ENCODE results near the gene FCRLA.
"Not testable (repeated sequence)": the region's sequence is repeated elsewhere in the genome, so short reads cannot be mapped to it uniquely, and the experiment has no call there.

FCRLA gene

DNA sequence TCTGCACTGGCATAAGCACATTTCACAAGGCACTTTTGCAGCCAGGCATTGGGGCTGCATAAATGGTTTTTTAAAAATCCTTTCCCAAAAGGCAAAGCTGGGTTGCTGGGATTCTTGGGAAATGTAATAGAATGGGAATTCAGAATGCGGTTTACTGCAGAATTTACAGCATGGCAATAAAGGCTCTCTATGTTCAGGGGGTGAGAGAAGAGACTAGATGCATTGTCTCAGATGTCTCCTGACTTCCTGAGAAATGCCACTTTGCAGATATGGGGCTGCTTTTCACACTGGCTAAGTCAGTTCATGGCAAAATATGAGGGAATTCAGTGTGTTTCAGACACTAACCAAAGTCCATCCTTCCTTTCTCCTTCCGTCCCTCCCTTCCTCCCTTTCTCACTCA, 30.6 kb upstream of the FCRLA start:
- H3K4me1 ChIP-seq (ENCODE audit: control insufficient read depth, insufficient read depth, low read length), result peaks cover 2% of the 10 kb centered on the region; the same call in 1 of the 2 replicates
- no peaks in the 10 kb centered on the region for H3K27me3 ChIP-seq (ENCODE audit: control insufficient read depth, insufficient read depth, low read length)
- no peak overlapping the region for H3K4me3 ChIP-seq (ENCODE audit: low read depth, low read length)
- no peak overlapping the region for H3K9ac ChIP-seq (ENCODE audit: low read length)
- no peak overlapping the region for H3K27ac ChIP-seq (ENCODE audit: low read depth, low read length)
- H3K36me3 ChIP-seq (ENCODE audit: control insufficient read depth, insufficient read depth, low read length), result no peaks in the 10 kb centered on the region
- H3K9me3 ChIP-seq (ENCODE audit: control insufficient read depth, insufficient read depth, low read depth, low read length), result no peaks in the 10 kb centered on the region

DNA sequence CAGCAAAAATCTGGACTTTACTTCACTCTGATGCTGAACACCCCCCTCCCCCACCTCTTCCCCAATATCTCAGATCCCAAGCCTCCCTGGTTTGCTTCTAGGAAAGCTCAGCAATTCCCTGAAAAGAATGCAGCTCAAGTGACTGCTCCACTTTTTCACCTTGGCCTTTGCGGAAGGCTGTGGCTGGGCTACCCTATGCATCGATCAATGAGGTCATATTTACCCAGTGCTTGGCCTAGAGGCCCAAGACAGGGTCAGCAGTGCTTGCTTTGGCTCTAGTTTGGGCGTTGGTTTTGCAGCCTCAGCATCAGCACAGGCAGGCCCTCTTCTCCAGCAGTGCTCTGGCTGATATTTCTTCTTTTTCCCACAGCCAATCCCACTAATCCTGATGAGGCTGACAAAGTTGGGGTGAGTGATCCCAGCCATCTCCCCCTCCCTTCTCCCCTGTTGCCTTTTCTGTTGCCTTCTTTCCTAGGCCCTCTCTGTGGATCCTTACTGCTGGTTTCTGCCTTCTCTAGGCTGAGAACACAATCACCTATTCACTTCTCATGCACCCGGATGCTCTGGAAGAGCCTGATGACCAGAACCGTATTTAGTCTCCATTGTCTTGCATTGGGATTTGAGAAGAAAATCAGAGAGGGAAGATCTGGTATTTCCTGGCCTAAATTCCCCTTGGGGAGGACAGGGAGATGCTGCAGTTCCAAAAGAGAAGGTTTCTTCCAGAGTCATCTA, 29.9 kb upstream of the FCRLA start:
- Histone ChIP-seq H3K27me3 (ENCODE audit: control insufficient read depth, insufficient read depth, low read length) (no peaks in the 10 kb centered on the region), H3K9me3 (ENCODE audit: control insufficient read depth, insufficient read depth, low read depth, low read length) (no peaks in the 10 kb centered on the region), H3K27ac (ENCODE audit: low read depth, low read length) (no peak overlapping the region), H3K4me3 (ENCODE audit: low read depth, low read length) (no peak overlapping the region), H3K4me1 (ENCODE audit: control insufficient read depth, insufficient read depth, low read length) (no peaks in the 10 kb centered on the region), H3K36me3 (ENCODE audit: control insufficient read depth, insufficient read depth, low read length) (no peaks in the 10 kb centered on the region), H3K9ac (ENCODE audit: low read length) (no peak overlapping the region)

DNA sequence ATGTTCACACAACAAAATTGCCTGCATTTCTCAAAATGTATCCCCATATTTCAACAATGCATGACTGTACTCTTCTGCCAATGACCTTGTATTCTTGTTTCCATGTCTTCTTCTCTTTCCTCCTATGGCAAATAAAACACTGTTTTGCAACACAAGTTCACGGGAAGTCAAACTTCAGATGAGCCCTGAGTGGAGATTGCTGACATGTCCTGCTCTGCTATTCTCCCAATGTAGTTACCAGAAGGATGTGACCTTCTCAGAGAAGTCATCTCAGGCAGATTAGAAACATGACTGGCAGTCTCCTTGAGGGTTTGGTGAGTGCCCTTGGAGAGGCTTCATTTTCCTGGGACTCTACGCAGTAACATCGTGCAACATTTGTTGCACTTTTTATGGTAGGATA, 28.5 kb upstream of the FCRLA start:
- H3K27me3 ChIP-seq (ENCODE audit: control insufficient read depth, insufficient read depth, low read length), result no peaks in the 10 kb centered on the region
- no peaks in the 10 kb centered on the region for H3K9me3 ChIP-seq (ENCODE audit: control insufficient read depth, insufficient read depth, low read depth, low read length)
- H3K4me1 ChIP-seq (ENCODE audit: control insufficient read depth, insufficient read depth, low read length), result no peaks in the 10 kb centered on the region
- H3K4me3 ChIP-seq (ENCODE audit: low read depth, low read length), result no peak overlapping the region
- no peak overlapping the region for H3K9ac ChIP-seq (ENCODE audit: low read length)
- no peak overlapping the region for H3K27ac ChIP-seq (ENCODE audit: low read depth, low read length)
- no peaks in the 10 kb centered on the region for H3K36me3 ChIP-seq (ENCODE audit: control insufficient read depth, insufficient read depth, low read length)

DNA sequence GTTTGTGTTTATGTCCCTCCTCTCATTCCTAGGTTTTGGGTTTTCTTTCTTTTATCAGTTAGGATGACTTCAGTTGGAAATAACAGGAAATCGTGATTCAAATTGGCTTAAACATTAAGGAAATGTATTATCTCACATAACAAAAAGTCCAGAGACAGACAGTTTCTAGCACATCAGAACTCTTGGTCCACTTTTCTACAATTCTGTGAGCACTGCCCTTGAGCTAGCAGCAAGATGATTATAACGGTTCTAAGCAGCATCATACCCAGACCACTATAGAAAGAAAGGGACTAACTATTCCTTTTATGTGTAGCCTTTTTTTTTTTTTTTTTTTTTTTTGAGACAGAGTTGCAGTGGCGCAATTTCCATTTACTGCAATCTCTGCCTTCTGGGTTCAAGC, 25.1 kb upstream of the FCRLA start:
- no peak overlapping the region for H3K27ac ChIP-seq (ENCODE audit: low read depth, low read length)
- H3K9ac ChIP-seq (ENCODE audit: low read length), result no peak overlapping the region
- H3K36me3 ChIP-seq (ENCODE audit: control insufficient read depth, insufficient read depth, low read length), result no peaks in the 10 kb centered on the region
- H3K9me3 ChIP-seq (ENCODE audit: control insufficient read depth, insufficient read depth, low read depth, low read length), result no peaks in the 10 kb centered on the region
- H3K4me3 ChIP-seq (ENCODE audit: low read depth, low read length), result no peak overlapping the region
- H3K27me3 ChIP-seq (ENCODE audit: control insufficient read depth, insufficient read depth, low read length), result no peaks in the 10 kb centered on the region
- H3K4me1 ChIP-seq (ENCODE audit: control insufficient read depth, insufficient read depth, low read length), result no peaks in the 10 kb centered on the region

DNA sequence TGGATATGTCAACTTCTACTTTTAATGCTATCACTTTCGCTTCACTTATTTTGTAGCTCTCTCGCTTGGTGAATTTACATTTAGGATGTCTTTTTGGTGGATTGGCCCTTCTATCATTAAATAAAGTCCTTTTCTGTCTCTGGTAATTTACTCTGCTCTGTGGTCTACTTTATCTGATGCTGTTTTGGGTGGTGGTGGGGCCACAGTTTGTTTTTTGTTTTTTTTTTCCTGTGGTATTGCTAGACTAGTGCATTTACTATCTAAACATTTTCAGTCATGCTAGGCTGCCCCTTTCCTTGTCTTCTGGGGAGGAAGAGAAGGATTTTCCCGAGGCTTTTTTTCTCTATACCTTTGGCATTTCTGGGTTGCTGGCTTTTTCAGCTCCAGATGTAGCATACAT, 18.1 kb upstream of the FCRLA start:
- no peaks in the 10 kb centered on the region for H3K27me3 ChIP-seq (ENCODE audit: control insufficient read depth, insufficient read depth, low read length)
- H3K4me1 ChIP-seq (ENCODE audit: control insufficient read depth, insufficient read depth, low read length), result no peaks in the 10 kb centered on the region
- no peak overlapping the region for H3K27ac ChIP-seq (ENCODE audit: low read depth, low read length)
- no peaks in the 10 kb centered on the region for H3K36me3 ChIP-seq (ENCODE audit: control insufficient read depth, insufficient read depth, low read length)
- H3K9me3 ChIP-seq (ENCODE audit: control insufficient read depth, insufficient read depth, low read depth, low read length), result no peaks in the 10 kb centered on the region
- no peak overlapping the region for H3K4me3 ChIP-seq (ENCODE audit: low read depth, low read length)
- no peak overlapping the region for H3K9ac ChIP-seq (ENCODE audit: low read length)

DNA sequence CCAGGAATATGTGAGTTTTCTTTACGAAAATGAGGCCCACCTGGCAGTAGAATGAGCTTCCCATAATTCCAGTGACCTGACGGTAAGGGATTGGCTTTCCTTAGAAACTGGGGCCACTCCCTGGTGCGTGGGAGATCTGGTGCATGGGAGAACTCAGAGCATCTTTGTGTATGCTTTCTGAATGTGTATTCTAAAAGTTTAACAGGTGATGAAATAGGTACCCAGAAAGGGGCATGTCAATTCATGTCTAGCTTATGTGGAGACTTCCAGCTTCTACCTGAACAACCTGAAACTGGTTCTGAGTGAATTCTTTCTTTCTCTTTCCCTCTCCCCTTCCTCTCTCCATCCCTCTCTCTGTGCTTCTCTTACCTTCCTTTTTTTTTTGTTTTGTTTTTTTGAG, 15.2 kb upstream of the FCRLA start:
- Histone ChIP-seq H3K36me3 (ENCODE audit: control insufficient read depth, insufficient read depth, low read length) (no peaks in the 10 kb centered on the region), H3K4me1 (ENCODE audit: control insufficient read depth, insufficient read depth, low read length) (no peaks in the 10 kb centered on the region), H3K4me3 (ENCODE audit: low read depth, low read length) (no peak overlapping the region), H3K27me3 (ENCODE audit: control insufficient read depth, insufficient read depth, low read length) (no peaks in the 10 kb centered on the region), H3K9me3 (ENCODE audit: control insufficient read depth, insufficient read depth, low read depth, low read length) (no peaks in the 10 kb centered on the region), H3K27ac (ENCODE audit: low read depth, low read length) (no peak overlapping the region), H3K9ac (ENCODE audit: low read length) (no peak overlapping the region)

DNA sequence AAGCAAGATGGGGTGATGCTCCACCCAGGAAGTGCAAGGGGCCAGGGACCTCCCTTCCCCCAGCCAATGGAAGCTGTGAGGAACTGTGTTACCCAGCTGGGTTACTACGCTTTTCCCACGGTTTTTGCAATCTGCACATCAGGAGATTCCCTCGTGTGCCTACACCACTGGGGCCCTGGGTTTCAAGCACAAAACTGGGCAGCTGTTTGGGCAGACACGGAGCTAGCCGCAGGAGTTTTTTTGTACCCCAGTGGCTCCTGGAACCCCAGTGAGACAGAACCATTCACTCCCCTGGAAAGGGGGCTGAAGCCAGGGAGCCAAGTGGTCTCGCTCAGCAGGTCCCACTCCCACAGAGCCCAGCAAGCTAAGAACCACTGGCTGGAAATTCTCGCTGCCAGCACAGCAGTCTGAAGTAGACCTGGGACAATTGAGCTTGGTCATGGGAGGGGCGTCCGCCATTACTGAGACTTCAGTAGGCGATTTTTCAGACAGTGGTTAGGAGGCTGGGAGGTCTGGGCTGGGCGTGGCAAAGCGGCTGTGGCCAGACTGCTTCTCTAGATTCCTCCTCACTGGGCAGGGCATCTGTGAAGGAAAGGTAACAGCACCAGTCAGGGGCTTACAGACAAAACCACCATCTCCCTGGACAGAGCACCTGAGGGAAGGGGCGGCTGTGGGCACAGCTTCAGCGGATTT, 13.9 kb upstream of the FCRLA start:
- not testable (repeated sequence) for H3K27me3 ChIP-seq (ENCODE audit: control insufficient read depth, insufficient read depth, low read length); H3K9me3 ChIP-seq (ENCODE audit: control insufficient read depth, insufficient read depth, low read depth, low read length); H3K4me1 ChIP-seq (ENCODE audit: control insufficient read depth, insufficient read depth, low read length); H3K27ac ChIP-seq (ENCODE audit: low read depth, low read length); H3K36me3 ChIP-seq (ENCODE audit: control insufficient read depth, insufficient read depth, low read length); H3K9ac ChIP-seq (ENCODE audit: low read length); H3K4me3 ChIP-seq (ENCODE audit: low read depth, low read length)

DNA sequence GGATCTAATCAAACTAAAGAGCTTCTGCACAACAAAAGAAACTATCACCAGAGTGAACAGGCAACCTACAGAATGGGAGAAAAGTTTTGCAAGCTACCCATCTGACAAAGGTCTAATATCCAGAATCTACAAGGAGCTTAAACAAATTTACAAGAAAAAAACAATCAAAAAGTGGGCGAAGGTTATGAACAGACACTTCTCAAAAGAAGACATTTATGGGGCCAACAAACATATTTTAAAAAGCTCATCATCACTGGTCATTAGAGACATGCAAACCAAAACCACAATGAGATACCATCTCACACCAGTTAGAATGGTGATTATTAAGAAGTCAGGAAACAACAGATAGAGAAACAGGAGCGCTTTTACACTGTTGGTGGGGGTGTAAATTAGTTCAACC, 8.7 kb upstream of the FCRLA start:
- H3K27ac ChIP-seq (ENCODE audit: low read depth, low read length); H3K9ac ChIP-seq (ENCODE audit: low read length); H3K4me3 ChIP-seq (ENCODE audit: low read depth, low read length); H3K4me1 ChIP-seq (ENCODE audit: control insufficient read depth, insufficient read depth, low read length); H3K9me3 ChIP-seq (ENCODE audit: control insufficient read depth, insufficient read depth, low read depth, low read length); H3K27me3 ChIP-seq (ENCODE audit: control insufficient read depth, insufficient read depth, low read length); H3K36me3 ChIP-seq (ENCODE audit: control insufficient read depth, insufficient read depth, low read length): not testable (repeated sequence)

DNA sequence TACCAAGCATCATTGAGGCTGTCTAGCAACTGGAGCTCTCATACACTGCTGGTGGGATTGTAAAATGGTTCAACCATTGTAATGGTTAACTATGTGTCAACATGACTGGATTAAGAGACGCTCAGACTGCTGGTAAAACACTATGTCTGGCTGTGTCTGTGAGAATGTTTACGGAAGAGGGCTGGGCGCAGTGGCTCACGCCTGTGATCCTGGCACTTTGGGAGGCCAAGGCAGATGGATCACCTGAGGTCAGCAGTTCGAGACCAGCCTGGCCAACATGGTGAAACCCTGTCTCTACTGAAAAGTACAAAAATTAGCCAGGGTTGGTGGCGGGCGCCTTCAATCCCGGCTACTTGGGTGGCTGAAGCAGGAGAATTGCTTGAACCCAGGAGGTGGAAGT, 4.8 kb upstream of the FCRLA start:
- no peaks in the 10 kb centered on the region for H3K4me1 ChIP-seq (ENCODE audit: control insufficient read depth, insufficient read depth, low read length)
- no peaks in the 10 kb centered on the region for H3K36me3 ChIP-seq (ENCODE audit: control insufficient read depth, insufficient read depth, low read length)
- no peak overlapping the region for H3K4me3 ChIP-seq (ENCODE audit: low read depth, low read length)
- no peaks in the 10 kb centered on the region for H3K27me3 ChIP-seq (ENCODE audit: control insufficient read depth, insufficient read depth, low read length)
- H3K9ac ChIP-seq (ENCODE audit: low read length), result no peak overlapping the region
- no peaks in the 10 kb centered on the region for H3K9me3 ChIP-seq (ENCODE audit: control insufficient read depth, insufficient read depth, low read depth, low read length)
- H3K27ac ChIP-seq (ENCODE audit: low read depth, low read length), result no peak overlapping the region

DNA sequence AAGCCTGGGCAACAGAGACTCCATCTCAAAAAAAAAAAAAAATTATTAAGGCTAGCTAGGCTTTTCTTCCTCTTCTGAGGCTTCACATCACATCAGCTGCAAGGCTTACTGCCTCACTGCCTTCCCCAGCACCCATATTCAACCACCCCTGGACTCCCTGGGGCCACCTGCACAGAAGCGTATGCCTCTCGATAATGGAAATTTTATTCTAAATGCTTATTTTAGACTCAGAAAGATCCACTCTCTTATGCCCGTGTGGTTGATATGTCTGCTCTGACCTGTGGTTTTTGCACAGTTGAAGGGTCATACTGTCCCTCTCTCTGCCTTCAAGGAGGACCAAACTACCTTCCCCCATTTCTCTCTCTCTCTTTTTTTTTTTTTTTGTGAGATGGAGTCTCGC, 1.5 kb upstream of the FCRLA start:
- no peaks in the 10 kb centered on the region for H3K36me3 ChIP-seq (ENCODE audit: control insufficient read depth, insufficient read depth, low read length)
- no peaks in the 10 kb centered on the region for H3K4me1 ChIP-seq (ENCODE audit: control insufficient read depth, insufficient read depth, low read length)
- no peak overlapping the region for H3K9ac ChIP-seq (ENCODE audit: low read length)
- 0 out of 2 replicates have a peak, but pooled peaks cover 2% of the 10 kb centered on the region for H3K27me3 ChIP-seq (ENCODE audit: control insufficient read depth, insufficient read depth, low read length)
- no peak overlapping the region for H3K27ac ChIP-seq (ENCODE audit: low read depth, low read length)
- no peaks in the 10 kb centered on the region for H3K9me3 ChIP-seq (ENCODE audit: control insufficient read depth, insufficient read depth, low read depth, low read length)
- no peak overlapping the region for H3K4me3 ChIP-seq (ENCODE audit: low read depth, low read length)

DNA sequence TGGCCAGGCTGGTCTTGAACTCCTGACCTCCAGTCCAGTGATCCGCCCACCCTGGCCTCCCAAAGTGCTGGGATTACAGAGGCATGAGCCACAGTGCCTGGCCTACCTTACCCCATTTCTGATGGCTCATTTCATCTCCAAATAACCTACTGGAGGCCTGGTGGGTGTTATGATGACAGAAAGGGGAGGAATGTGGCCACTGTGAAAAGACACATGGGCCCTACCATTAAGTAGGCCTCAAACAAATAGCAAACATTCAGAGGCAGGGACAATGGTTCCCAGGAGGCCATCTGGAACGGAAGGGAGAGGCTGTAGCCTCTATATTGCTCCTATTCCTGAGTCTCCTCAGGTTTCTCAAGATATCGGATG, 932 bp upstream of the FCRLA start:
- Histone ChIP-seq H3K4me1 (ENCODE audit: control insufficient read depth, insufficient read depth, low read length) (no peaks in the 10 kb centered on the region), H3K4me3 (ENCODE audit: low read depth, low read length) (no peak overlapping the region), H3K27ac (ENCODE audit: low read depth, low read length) (no peak overlapping the region), H3K9me3 (ENCODE audit: control insufficient read depth, insufficient read depth, low read depth, low read length) (no peaks in the 10 kb centered on the region), H3K27me3 (ENCODE audit: control insufficient read depth, insufficient read depth, low read length) (0 out of 2 replicates have a peak, but pooled peaks cover 2% of the 10 kb centered on the region), H3K9ac (ENCODE audit: low read length) (no peak overlapping the region), H3K36me3 (ENCODE audit: control insufficient read depth, insufficient read depth, low read length) (no peaks in the 10 kb centered on the region)

Measured in HUES6 (cell line).